HepG2 (cell line): ENCODE measurements around the gene ERCC2. TPM values are rescaled to one million over a fixed set of nuclear protein-coding genes. Genes with fewer than 3 reads are reported as not detected.

Experiments
- ATAD3A ChIP-seq: sonication (generic); formaldehyde crosslinking; IDR thresholded peaks from 2 replicates; pipeline ENCODE4 v1.4.0; 2020; ENCODE audit warnings: missing genetic modification reagents
- CBX1 ChIP-seq: IDR thresholded peaks from one replicate; pipeline ENCODE4 v1.6.1; 2016; ENCODE audit warnings: antibody characterized with exemption, low read depth
- FOXK1 ChIP-seq: sonication (generic); formaldehyde crosslinking; IDR thresholded peaks from 2 replicates; pipeline ENCODE4 v1.4.0; 2020; ENCODE audit warnings: low read depth, missing genetic modification reagents, borderline replicate concordance
- GTF2F1 ChIP-seq: fragments of 150-350 bp; IDR thresholded peaks from 2 replicates; pipeline ENCODE4 v1.6.1; 2014; ENCODE audit warnings: low read length
- KLF16 ChIP-seq, 2 experiments: sonication (generic) in 1 of 2; formaldehyde crosslinking in 1 of 2; IDR thresholded peaks; 2 replicates each; pipeline versions ENCODE4 v1.6.1 to v1.8.0; 2016 to 2023; ENCODE audit warnings: missing genetic modification reagents in 2 of 2, missing compliant biosample characterization in 1 of 2
- MIER2 ChIP-seq: IDR thresholded peaks from 2 replicates; pipeline ENCODE4 v1.6.1; 2016; ENCODE audit warnings: missing biosample characterization, missing genetic modification reagents
- MLLT10 ChIP-seq: sonication (generic); formaldehyde crosslinking; IDR thresholded peaks from 2 replicates; pipeline ENCODE4 v1.4.0; 2020; ENCODE audit warnings: missing genetic modification reagents
- NCOA1 ChIP-seq: sonication (generic); formaldehyde crosslinking; IDR thresholded peaks from 2 replicates; pipeline ENCODE4 v1.9.0; 2021; ENCODE audit warnings: missing genetic modification reagents
- PRPF4 ChIP-seq: fragments of 200-400 bp; formaldehyde crosslinking; IDR thresholded peaks from 2 replicates; pipeline ENCODE4 v1.6.1; 2016; ENCODE audit warnings: low read length, low read depth; ENCODE audit not compliant: poor library complexity, severe bottlenecking
- SCMH1 ChIP-seq: sonication (generic); formaldehyde crosslinking; IDR thresholded peaks from 2 replicates; pipeline ENCODE4 v1.9.0; 2021; ENCODE audit warnings: missing genetic modification reagents, mild to moderate bottlenecking, borderline replicate concordance
- SKI ChIP-seq: fragments of 450-650 bp; IDR thresholded peaks from one replicate; pipeline ENCODE4 v1.6.1; 2018; ENCODE audit warnings: mild to moderate bottlenecking; ENCODE audit not compliant: partially characterized antibody
- YEATS4 ChIP-seq: sonication (generic); formaldehyde crosslinking; IDR thresholded peaks from 2 replicates; pipeline ENCODE4 v1.4.0; 2020; ENCODE audit warnings: missing genetic modification reagents, borderline replicate concordance
- ZNF431 ChIP-seq: sonication (generic); formaldehyde crosslinking; IDR thresholded peaks from 2 replicates; pipeline ENCODE4 v1.9.0; 2022; ENCODE audit warnings: missing genetic modification reagents, low read depth, mild to moderate bottlenecking, borderline replicate concordance
- ZNF496 ChIP-seq: sonication (generic); formaldehyde crosslinking; IDR thresholded peaks from 2 replicates; pipeline ENCODE4 v1.8.1; 2023; ENCODE audit warnings: mild to moderate bottlenecking, moderate library complexity, missing genetic modification reagents; ENCODE audit not compliant: insufficient replicate concordance
- ZNF501 ChIP-seq: sonication (generic); formaldehyde crosslinking; IDR thresholded peaks from 2 replicates; pipeline ENCODE4 v1.5.1; 2020; ENCODE audit warnings: mild to moderate bottlenecking, moderate library complexity, missing genetic modification reagents
- ZNF547 ChIP-seq: sonication (generic); formaldehyde crosslinking; IDR thresholded peaks from 2 replicates; pipeline ENCODE4 v1.5.1; 2020; ENCODE audit warnings: mild to moderate bottlenecking, missing genetic modification reagents
- ZNF782 ChIP-seq: sonication (generic); formaldehyde crosslinking; IDR thresholded peaks from 2 replicates; pipeline ENCODE4 v1.4.0; 2020; ENCODE audit warnings: missing genetic modification reagents, mild to moderate bottlenecking, borderline replicate concordance
- polyA plus RNA-seq, 8 experiments: library from polyadenylated mRNA; depleted of rRNA in 3 of 8; stranded (reverse) in 7 of 8; unstranded in 1 of 8; fragments of >200 nt; fragmentation: Illumina TruSeq in 4 of 8; extraction: Trizol in 4 of 8; gene quantifications; 2 replicates each; pipeline versions ENCODE4 v1.2.1 to v1.2.3, GENCODE V29; 2011 to 2016; ENCODE audit warnings: low read depth in 4 of 8, missing spikeins in 1 of 8, mixed read lengths in 1 of 8; ENCODE audit not compliant: insufficient read depth in 1 of 8
- total RNA-seq, 5 experiments: library from RNA; depleted of rRNA; stranded (reverse); fragments of >200 nt; fragmentation: Illumina TruSeq; extraction: Trizol; gene quantifications; 2 replicates each; pipeline ENCODE4 v1.2.3, GENCODE V29; 2016; ENCODE audit warnings: low read depth in 1 of 5
- TF ChIP-seq, protein P1 (sequence below): sonication (generic); formaldehyde crosslinking; conservative IDR thresholded peaks from 2 replicates; pipeline ENCODE4 v1.4.0; 2020; ENCODE audit warnings: missing genetic modification reagents
- TF ChIP-seq, protein P2 (sequence below): sonication (generic); formaldehyde crosslinking; IDR thresholded peaks from 2 replicates; pipeline ENCODE4 v1.9.0; 2021; ENCODE audit warnings: mild to moderate bottlenecking, missing genetic modification reagents
- TF ChIP-seq, protein P3 (sequence below): sonication (generic); formaldehyde crosslinking; IDR thresholded peaks from 2 replicates; pipeline ENCODE4 v1.9.0; 2021; ENCODE audit warnings: missing genetic modification reagents, mild to moderate bottlenecking, borderline replicate concordance

The ERCC2 gene
- total and polyA plus RNA-seq, 2 of the 13 experiments (the other 11 are each of a cell fraction or from before 2014, with no cell fraction given), result 25.4 to 49.2 TPM

DNA sequence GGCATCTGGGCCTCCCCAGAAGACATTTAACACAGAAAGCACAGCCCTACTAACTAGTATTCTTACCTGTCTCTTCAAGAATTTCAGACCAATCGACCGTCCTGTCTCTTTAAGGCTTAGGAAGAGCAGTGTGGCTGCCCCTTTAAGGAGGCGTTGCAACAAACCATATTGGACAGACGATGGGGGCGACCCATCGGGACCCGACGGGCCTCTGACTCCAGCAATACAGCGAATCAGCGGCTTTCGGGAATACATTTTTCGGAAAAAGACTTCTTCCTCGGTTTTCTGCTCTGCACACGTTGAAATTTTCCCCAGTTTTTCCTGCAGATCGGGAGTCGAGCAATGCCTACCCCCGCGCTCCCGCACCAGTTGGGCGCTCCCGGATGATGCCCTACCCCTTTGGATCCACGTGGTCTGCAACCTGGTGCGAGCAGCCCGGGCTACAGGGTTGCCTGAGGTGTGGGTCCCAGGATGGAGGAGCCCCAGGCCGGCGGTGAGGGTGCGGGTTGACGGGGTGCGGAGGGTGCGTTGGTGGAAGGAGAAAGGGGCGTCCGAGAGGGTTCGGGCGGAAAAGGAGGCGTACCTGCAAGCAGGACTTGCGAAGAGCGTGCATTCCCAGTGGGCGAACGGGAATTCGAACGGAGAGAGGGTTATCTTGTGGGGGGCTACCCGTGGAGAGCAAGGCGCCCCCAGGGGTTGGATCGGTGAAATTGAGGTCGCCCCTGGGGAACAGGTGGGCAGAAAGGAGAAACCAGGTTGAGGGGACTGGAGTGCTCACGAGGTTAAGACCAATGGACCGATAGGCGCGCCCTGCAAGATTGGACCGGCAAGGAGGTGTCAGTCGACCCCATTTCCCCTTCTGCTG is 36.1 kb upstream of the ERCC2 start, which contains the start of gene POLR1G (continued):
- TF ChIP-seq ZNF496 (no peak), MLLT10 (CRISPR knock-in tag) (no peak), ZNF782 (no peak; the same call in 1 of the 2 replicates), YEATS4 (CRISPR knock-in tag) (peak; percentile 66), ZNF547 (CRISPR knock-in tag) (peak; percentile 62; the same call in 1 of the 2 replicates), ZNF431 (CRISPR knock-in tag) (no peak), ATAD3A (CRISPR knock-in tag) (no peak), CBX1 (peak; percentile 36), GTF2F1 (no peak), FOXK1 (CRISPR knock-in tag) (peak; percentile 32; the same call in 1 of the 2 replicates), MIER2 (CRISPR knock-in tag) (no peak), SCMH1 (CRISPR knock-in tag) (no peak), SKI (peak; percentile 85), NCOA1 (CRISPR knock-in tag) (no peak; the same call in 1 of the 2 replicates), PRPF4 (no peak), KLF16 (CRISPR knock-in tag; IDR thresholded peaks at IDR 0.05) (peak in 1 of 2 experiments; percentile 41; a peak in 2 of 4 replicates), ZNF501 (CRISPR knock-in tag) (peak; percentile 89)
- TF ChIP-seq, protein P1, sequence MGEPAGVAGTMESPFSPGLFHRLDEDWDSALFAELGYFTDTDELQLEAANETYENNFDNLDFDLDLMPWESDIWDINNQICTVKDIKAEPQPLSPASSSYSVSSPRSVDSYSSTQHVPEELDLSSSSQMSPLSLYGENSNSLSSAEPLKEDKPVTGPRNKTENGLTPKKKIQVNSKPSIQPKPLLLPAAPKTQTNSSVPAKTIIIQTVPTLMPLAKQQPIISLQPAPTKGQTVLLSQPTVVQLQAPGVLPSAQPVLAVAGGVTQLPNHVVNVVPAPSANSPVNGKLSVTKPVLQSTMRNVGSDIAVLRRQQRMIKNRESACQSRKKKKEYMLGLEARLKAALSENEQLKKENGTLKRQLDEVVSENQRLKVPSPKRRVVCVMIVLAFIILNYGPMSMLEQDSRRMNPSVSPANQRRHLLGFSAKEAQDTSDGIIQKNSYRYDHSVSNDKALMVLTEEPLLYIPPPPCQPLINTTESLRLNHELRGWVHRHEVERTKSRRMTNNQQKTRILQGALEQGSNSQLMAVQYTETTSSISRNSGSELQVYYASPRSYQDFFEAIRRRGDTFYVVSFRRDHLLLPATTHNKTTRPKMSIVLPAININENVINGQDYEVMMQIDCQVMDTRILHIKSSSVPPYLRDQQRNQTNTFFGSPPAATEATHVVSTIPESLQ (CRISPR knock-in tag), result no peak
- TF ChIP-seq, protein P2, sequence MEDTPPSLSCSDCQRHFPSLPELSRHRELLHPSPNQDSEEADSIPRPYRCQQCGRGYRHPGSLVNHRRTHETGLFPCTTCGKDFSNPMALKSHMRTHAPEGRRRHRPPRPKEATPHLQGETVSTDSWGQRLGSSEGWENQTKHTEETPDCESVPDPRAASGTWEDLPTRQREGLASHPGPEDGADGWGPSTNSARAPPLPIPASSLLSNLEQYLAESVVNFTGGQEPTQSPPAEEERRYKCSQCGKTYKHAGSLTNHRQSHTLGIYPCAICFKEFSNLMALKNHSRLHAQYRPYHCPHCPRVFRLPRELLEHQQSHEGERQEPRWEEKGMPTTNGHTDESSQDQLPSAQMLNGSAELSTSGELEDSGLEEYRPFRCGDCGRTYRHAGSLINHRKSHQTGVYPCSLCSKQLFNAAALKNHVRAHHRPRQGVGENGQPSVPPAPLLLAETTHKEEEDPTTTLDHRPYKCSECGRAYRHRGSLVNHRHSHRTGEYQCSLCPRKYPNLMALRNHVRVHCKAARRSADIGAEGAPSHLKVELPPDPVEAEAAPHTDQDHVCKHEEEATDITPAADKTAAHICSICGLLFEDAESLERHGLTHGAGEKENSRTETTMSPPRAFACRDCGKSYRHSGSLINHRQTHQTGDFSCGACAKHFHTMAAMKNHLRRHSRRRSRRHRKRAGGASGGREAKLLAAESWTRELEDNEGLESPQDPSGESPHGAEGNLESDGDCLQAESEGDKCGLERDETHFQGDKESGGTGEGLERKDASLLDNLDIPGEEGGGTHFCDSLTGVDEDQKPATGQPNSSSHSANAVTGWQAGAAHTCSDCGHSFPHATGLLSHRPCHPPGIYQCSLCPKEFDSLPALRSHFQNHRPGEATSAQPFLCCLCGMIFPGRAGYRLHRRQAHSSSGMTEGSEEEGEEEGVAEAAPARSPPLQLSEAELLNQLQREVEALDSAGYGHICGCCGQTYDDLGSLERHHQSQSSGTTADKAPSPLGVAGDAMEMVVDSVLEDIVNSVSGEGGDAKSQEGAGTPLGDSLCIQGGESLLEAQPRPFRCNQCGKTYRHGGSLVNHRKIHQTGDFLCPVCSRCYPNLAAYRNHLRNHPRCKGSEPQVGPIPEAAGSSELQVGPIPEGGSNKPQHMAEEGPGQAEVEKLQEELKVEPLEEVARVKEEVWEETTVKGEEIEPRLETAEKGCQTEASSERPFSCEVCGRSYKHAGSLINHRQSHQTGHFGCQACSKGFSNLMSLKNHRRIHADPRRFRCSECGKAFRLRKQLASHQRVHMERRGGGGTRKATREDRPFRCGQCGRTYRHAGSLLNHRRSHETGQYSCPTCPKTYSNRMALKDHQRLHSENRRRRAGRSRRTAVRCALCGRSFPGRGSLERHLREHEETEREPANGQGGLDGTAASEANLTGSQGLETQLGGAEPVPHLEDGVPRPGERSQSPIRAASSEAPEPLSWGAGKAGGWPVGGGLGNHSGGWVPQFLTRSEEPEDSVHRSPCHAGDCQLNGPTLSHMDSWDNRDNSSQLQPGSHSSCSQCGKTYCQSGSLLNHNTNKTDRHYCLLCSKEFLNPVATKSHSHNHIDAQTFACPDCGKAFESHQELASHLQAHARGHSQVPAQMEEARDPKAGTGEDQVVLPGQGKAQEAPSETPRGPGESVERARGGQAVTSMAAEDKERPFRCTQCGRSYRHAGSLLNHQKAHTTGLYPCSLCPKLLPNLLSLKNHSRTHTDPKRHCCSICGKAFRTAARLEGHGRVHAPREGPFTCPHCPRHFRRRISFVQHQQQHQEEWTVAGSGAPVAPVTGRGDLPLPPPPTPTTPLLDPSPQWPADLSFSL (CRISPR knock-in tag), result no peak
- TF ChIP-seq, protein P3, sequence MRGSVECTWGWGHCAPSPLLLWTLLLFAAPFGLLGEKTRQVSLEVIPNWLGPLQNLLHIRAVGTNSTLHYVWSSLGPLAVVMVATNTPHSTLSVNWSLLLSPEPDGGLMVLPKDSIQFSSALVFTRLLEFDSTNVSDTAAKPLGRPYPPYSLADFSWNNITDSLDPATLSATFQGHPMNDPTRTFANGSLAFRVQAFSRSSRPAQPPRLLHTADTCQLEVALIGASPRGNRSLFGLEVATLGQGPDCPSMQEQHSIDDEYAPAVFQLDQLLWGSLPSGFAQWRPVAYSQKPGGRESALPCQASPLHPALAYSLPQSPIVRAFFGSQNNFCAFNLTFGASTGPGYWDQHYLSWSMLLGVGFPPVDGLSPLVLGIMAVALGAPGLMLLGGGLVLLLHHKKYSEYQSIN (CRISPR knock-in tag), result no peak
